ENCODE measurements around the gene ABLIM1.

The ABLIM1 gene

DNA sequence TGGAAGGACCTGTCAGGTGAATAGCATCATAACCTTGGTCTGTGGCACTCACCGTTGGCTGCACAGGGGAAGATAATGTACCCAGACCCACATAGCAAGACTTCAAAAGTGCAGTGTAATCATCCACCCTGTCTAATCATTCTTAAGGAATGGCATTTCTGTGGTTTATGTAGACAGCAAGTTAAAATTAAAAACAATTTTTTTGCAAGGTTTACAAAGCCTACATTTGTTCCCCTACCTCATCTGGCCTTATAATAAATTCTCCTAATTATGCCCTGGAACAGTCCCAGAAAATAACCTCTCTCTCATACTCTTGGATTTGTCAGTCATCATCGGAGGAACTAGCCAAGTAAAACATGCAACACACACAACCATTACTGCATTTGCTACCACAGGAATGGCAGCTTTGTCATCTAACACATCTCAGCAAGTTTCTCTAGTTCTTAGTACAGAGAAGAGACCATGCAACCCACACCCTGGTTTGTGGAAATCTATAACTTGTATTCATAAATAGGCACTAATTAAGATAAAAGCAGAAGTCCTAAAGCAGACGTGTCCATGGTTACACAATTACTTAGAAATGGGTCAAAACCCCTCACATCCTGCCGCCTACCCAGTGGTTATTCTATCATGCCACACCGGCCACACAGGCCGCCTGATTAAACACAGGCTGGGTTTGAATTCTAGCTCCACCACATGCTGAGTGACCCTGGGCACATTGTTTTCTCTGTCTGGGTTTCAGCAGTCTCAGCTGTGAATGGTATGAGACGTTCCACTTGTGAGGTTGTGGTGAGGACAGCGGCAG, 19.1 kb downstream of the ABLIM1 start:
- H3K4me3 ChIP-seq (replicated peaks; ENCODE audit: low read depth, low read length), result no peak overlapping the region
- no peak for TF ChIP-seq CTCF (IDR thresholded peaks at IDR 0.05; ENCODE audit: low read length, missing control alignments)
- DNase-seq (ENCODE audit: low read depth), result peak; percentile 65

GRCh38 chr10:114635797-114636550, 22.1 kb downstream of the ABLIM1 start:
- no peak overlapping the region for H3K4me3 ChIP-seq (replicated peaks; ENCODE audit: low read depth, low read length)
- DNase-seq (ENCODE audit: low read depth), result no peak
- TF ChIP-seq CTCF (IDR thresholded peaks at IDR 0.05; ENCODE audit: low read length, missing control alignments), result no peak

- peak; percentile 39 for DNase-seq (ENCODE audit: low read depth)
- H3K4me3 ChIP-seq (replicated peaks; ENCODE audit: low read depth, low read length), result no peak overlapping the region
- TF ChIP-seq CTCF (IDR thresholded peaks at IDR 0.05; ENCODE audit: low read length, missing control alignments), result no peak
These were observed 23.0 kb downstream of the ABLIM1 start for GRCh38 chr10:114635101-114635500.

DNA sequence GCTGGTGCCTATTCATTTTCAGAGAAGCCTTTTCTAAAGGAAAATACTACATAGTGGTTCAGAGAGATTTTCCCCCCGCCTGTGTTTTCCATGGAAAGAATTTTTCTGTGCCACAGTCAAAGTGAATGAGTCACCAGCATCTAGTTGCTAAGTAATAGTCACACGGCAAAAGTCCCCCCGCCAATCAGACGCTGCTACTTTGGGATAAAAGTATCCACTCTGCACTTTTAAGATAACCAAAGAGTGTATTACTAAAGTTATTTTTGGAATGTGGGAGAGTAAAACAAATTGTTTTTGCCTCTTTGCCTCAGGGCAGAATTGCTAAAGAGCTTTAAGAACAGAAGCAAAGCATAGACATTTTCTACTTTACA, 23.5 kb downstream of the ABLIM1 start:
- no peak overlapping the region for H3K4me3 ChIP-seq (replicated peaks; ENCODE audit: low read depth, low read length)
- DNase-seq (ENCODE audit: low read depth), result peak; percentile 92
- TF ChIP-seq CTCF (IDR thresholded peaks at IDR 0.05; ENCODE audit: low read length, missing control alignments), result no peak

DNA sequence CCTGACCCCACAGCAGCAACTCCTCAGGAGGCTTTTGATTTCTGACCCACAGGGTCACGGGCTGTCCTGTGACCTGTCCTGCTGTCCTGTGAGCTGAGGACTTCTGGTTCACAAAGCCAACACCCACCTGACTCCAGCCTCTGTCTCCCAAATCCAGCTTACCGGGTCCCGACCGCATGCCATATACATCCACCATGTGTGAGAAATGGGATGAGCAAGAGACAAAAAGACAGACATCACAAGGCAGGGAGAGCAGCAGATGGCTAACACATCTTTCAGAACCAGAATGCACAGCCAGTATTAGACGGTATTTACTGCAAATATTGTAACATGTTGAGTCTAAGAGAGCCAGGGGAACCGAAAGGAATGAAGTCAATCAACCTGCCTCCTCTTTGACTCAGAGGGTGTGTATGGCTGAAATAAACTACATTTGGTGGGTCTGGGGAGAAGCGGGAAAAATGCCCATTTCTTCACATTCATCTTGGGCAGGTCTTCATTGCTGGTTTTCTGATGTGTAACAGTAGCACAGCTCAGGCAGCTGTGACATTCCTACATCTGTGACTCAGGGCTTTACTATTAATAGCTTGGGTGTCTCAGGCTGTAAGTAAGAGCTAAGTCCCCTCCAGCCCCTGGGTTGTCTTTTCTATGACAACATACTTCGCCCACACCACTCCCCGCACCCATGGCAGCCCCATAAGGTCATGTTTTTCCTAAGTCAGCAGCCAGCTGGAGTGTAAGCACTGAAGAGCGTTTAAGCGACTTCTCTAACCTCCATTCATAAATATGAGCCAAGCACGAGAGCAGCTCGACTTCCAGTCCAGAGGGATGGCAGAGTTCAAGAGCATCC, 25.0 kb downstream of the ABLIM1 start:
- H3K4me3 ChIP-seq (replicated peaks; ENCODE audit: low read depth, low read length), result no peak overlapping the region
- TF ChIP-seq CTCF (IDR thresholded peaks at IDR 0.05; ENCODE audit: low read length, missing control alignments), result no peak
- peak; percentile 74 for DNase-seq (ENCODE audit: low read depth)

- no peak for DNase-seq (ENCODE audit: low read depth)
- peak overlapping the region; percentile 56 for H3K4me3 ChIP-seq (replicated peaks; ENCODE audit: low read depth, low read length)
- TF ChIP-seq CTCF (IDR thresholded peaks at IDR 0.05; ENCODE audit: low read length, missing control alignments), result no peak
These were observed 26.2 kb downstream of the ABLIM1 start for GRCh38 chr10:114631666-114632417.

Measured in fibroblast of pulmonary artery (primary cell).